Osteoblast (primary cell): ENCODE data around the gene DDX42. TPM values are rescaled to one million over a fixed set of nuclear protein-coding genes. Genes with fewer than 3 reads are reported as not detected.
A peak's percentile ranks its signal among the peaks of the same experiment; 100 is the strongest.

Source experiments
- DNase-seq: peaks from one replicate; pipeline ENCODE4 v3.0.0; 2011; ENCODE audit warnings: low spot score, mixed read lengths; ENCODE audit not compliant: insufficient read length; ENCODE audit errors: missing footprints
- H2AFZ ChIP-seq: 2 replicates; pipeline ENCODE4 v1.6.0; 2011; ENCODE audit warnings: mild to moderate bottlenecking, low read length
- H3K27ac ChIP-seq: 2 replicates; pipeline ENCODE4 v1.5.1; 2011; ENCODE audit warnings: mild to moderate bottlenecking, low read depth, low read length, moderate library complexity
- H3K27me3 ChIP-seq: 2 replicates; pipeline ENCODE4 v1.6.0; 2012; ENCODE audit warnings: mild to moderate bottlenecking, control low read depth, inconsistent platforms, low read length, moderate library complexity; ENCODE audit not compliant: insufficient read depth
- H3K36me3 ChIP-seq: 2 replicates; pipeline ENCODE4 v1.5.1; 2011; ENCODE audit warnings: mild to moderate bottlenecking, low read length, control low read depth, moderate library complexity; ENCODE audit not compliant: insufficient read depth
- H3K4me1 ChIP-seq: 2 replicates; pipeline ENCODE4 v1.5.1; 2011; ENCODE audit warnings: mild to moderate bottlenecking, low read length, control low read depth, moderate library complexity; ENCODE audit not compliant: insufficient read depth
- H3K4me2 ChIP-seq: 2 replicates; pipeline ENCODE4 v1.6.0; 2011; ENCODE audit warnings: mild to moderate bottlenecking, low read length; ENCODE audit not compliant: insufficient read depth
- H3K4me3 ChIP-seq: fragments of 200-600 bp; sonication (generic); 3 replicates; pipeline ENCODE4 v1.5.1; 2012; ENCODE audit warnings: mild to moderate bottlenecking, low read length, inconsistent platforms; ENCODE audit not compliant: insufficient read depth
- H3K79me2 ChIP-seq: 2 replicates; pipeline ENCODE4 v1.6.0; 2012; ENCODE audit warnings: mild to moderate bottlenecking, low read length, control low read depth, inconsistent platforms; ENCODE audit not compliant: insufficient read depth
- H3K9me3 ChIP-seq: 2 replicates; pipeline ENCODE4 v1.5.1; 2011; ENCODE audit warnings: low read depth, low read length, control low read depth
- H4K20me1 ChIP-seq: 2 replicates; pipeline ENCODE4 v1.6.0; 2012; ENCODE audit warnings: mild to moderate bottlenecking, low read length, control low read depth; ENCODE audit not compliant: insufficient read depth
- CTCF ChIP-seq: IDR thresholded peaks from 2 replicates; pipeline ENCODE4 v1.5.1; 2011; ENCODE audit warnings: mild to moderate bottlenecking, low read depth, low read length, moderate library complexity; ENCODE audit errors: extremely low read depth
- total RNA-seq: library from RNA; depleted of rRNA; stranded (reverse); fragments of >200 nt; gene quantifications from 2 replicates; pipeline ENCODE4 v1.2.3, GENCODE V29; 2012

The DDX42 gene
- total RNA-seq, 1 donor, result 77.4 TPM

- Histone ChIP-seq H3K79me2 (peaks cover 34% of the 10 kb centered on the region), H2AFZ (peak overlapping the region; percentile 90), H3K27me3 (no peaks in the 10 kb centered on the region), H3K4me2 (peak overlapping the region; percentile 97), H3K36me3 (peaks cover 7% of the 10 kb centered on the region), H3K4me1 (peaks cover 15% of the 10 kb centered on the region), H4K20me1 (no peaks in the 10 kb centered on the region), H3K27ac (peak overlapping the region; percentile 83), H3K4me3 (peak overlapping the region; percentile 98), H3K9me3 (no peaks in the 10 kb centered on the region)
- no peak for DNase-seq
- no peak for TF ChIP-seq CTCF
Measured at GRCh38 chr17:63741143-63741407, 32.9 kb upstream of the DDX42 start.

DNA sequence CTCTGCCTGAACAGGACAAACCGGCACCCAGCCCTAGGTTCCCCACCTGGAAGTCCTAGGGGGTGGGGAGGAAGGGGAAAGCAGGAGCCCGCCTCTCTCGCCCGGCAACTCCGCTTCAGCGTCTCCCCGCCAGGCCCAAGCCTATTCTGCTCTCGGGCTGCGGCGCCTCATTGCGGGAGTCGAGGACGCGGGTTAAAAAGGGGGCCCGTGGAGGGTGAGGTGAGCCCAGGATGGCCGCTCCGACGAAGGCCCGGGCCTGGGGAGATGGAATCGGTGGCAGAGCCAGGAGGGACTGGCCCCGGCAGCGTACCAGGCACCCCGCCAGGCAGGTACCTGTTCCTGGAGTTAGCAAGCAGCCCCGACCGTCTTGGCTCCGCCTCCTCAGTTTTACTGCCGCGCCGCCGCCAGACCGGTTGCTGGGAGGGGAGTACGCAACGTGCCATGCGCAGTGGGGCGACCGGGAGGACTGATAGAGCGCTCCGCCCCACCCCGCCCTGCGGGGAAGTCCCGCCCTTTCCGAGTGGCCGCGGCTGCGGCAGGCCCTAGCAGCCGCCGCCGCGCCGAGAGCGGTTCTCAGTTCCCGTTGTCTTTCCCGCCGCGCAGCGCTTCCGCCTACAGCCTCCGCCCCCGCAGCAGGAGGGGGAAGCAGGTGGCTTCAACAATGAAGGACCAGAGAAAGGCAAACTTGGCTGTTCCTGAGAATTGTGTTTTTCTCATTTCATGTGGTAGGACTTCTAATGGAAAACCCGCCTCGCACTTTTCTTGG, 32.4 kb upstream of the DDX42 start, which contains the start of gene STRADA:
TSS of gene STRADA (minus strand) at position 392 of the 766 bp plus-strand sequence. CDS start 13,430 bp downstream, outside the sequence.
- peak within 1 kb of the TSS; percentile 97 for H3K4me2 ChIP-seq
- H3K79me2 ChIP-seq, result peaks cover 34% of the 10 kb centered on the region
- peak within 1 kb of the TSS; percentile 91 for H2AFZ ChIP-seq
- TF ChIP-seq CTCF, result no peak
- H3K27ac ChIP-seq, result peak within 1 kb of the TSS; percentile 83
- H3K9me3 ChIP-seq, result no peaks in the 10 kb centered on the region
- DNase-seq, result peak; percentile 98
- peak within 1 kb of the TSS; percentile 98 for H3K4me3 ChIP-seq
- H4K20me1 ChIP-seq, result no peaks in the 10 kb centered on the region
- H3K4me1 ChIP-seq, result peaks cover 15% of the 10 kb centered on the region
- no peaks in the 10 kb centered on the region for H3K27me3 ChIP-seq
- peaks cover 12% of the 10 kb centered on the region for H3K36me3 ChIP-seq

DNA sequence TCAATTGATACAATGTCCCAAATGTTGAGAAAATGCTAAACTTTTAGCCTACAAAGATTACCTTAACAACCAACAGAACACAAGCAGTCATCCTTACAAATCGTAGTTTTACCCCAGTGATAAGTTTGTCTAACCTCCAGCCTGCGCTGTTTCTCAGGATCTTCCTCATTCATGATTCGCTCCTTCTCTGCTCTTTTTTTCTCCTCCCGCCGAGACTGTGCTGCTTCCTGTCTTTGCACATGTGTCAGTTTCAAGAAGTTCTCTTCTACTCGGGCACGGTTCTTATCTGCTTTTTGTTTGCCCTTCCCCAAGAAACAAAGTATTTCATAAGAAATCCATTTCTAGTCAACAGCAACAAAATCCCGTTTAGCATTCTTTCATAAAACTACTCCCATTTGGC, 22.2 kb upstream of the DDX42 start:
- no peak for TF ChIP-seq CTCF
- no peaks in the 10 kb centered on the region for H3K27me3 ChIP-seq
- H3K4me1 ChIP-seq, result no peaks in the 10 kb centered on the region
- H3K4me3 ChIP-seq, result no peak overlapping the region
- H4K20me1 ChIP-seq, result no peaks in the 10 kb centered on the region
- H3K4me2 ChIP-seq, result no peak overlapping the region
- H3K27ac ChIP-seq, result no peak overlapping the region
- DNase-seq, result no peak
- no peaks in the 10 kb centered on the region for H3K9me3 ChIP-seq
- no peak overlapping the region for H2AFZ ChIP-seq
- no peaks in the 10 kb centered on the region for H3K79me2 ChIP-seq
- peaks cover 68% of the 10 kb centered on the region for H3K36me3 ChIP-seq

- Histone ChIP-seq H3K36me3 (peaks cover 74% of the 10 kb centered on the region), H3K27me3 (no peaks in the 10 kb centered on the region), H3K27ac (no peak overlapping the region), H3K4me2 (no peak overlapping the region), H2AFZ (no peak overlapping the region), H3K4me1 (no peaks in the 10 kb centered on the region), H3K79me2 (peaks cover under 1% of the 10 kb centered on the region), H3K9me3 (no peaks in the 10 kb centered on the region), H3K4me3 (no peak overlapping the region), H4K20me1 (no peaks in the 10 kb centered on the region)
- TF ChIP-seq CTCF, result no peak
- no peak for DNase-seq
Measured at GRCh38 chr17:63752707-63753106, 21.3 kb upstream of the DDX42 start.
